ENCODE measurements around the gene C1QB.

The C1QB gene

GRCh38 chr1:22652881-22653316, at the start of gene C1QB:
Gene C1QB (plus strand): TSS chr1:22653236. CDS start chr1:22659463, 6,227 bp downstream.
- no peak for DNase-seq

GRCh38 chr1:22606161-22606560, 46.9 kb upstream of the C1QB start:
- no peak for DNase-seq

- DNase-seq: no peak
Observed at GRCh38 chr1:22607154-22607553, 45.9 kb upstream of the C1QB start.

- DNase-seq: no peak
Observed at GRCh38 chr1:22608361-22608760, 44.7 kb upstream of the C1QB start.

GRCh38 chr1:22609291-22609690, 43.7 kb upstream of the C1QB start:
- no peak for DNase-seq

GRCh38 chr1:22611530-22611947, 41.5 kb upstream of the C1QB start:
- no peak for DNase-seq

GRCh38 chr1:22612671-22613571, 40.1 kb upstream of the C1QB start:
- DNase-seq: no peak

GRCh38 chr1:22613572-22613918, 39.5 kb upstream of the C1QB start:
- DNase-seq: no peak

- DNase-seq: no peak
Observed at GRCh38 chr1:22613951-22614350, 39.1 kb upstream of the C1QB start.

- no peak for DNase-seq
Observed at GRCh38 chr1:22615886-22616285, 37.1 kb upstream of the C1QB start.

GRCh38 chr1:22616571-22616970, 36.5 kb upstream of the C1QB start:
- no peak for DNase-seq

- DNase-seq: no peak
Observed at GRCh38 chr1:22618056-22618455, 35.0 kb upstream of the C1QB start.

GRCh38 chr1:22619252-22619651, 33.8 kb upstream of the C1QB start:
- no peak for DNase-seq

- no peak for DNase-seq
Observed at GRCh38 chr1:22619798-22620197, 33.2 kb upstream of the C1QB start.

- DNase-seq: no peak
Observed at GRCh38 chr1:22621761-22622160, 31.3 kb upstream of the C1QB start.

GRCh38 chr1:22625262-22625925, 27.6 kb upstream of the C1QB start:
- DNase-seq: no peak

- DNase-seq: no peak
Observed at GRCh38 chr1:22626237-22627157, 26.5 kb upstream of the C1QB start.

GRCh38 chr1:22627331-22627730, 25.7 kb upstream of the C1QB start:
- no peak for DNase-seq

- DNase-seq: no peak
Observed at GRCh38 chr1:22628698-22629444, 24.2 kb upstream of the C1QB start.

- no peak for DNase-seq
Observed at GRCh38 chr1:22629886-22630285, 23.1 kb upstream of the C1QB start.

- DNase-seq: no peak
Observed at GRCh38 chr1:22633697-22634463, 19.2 kb upstream of the C1QB start.

- no peak for DNase-seq
Observed at GRCh38 chr1:22635436-22635835, 17.6 kb upstream of the C1QB start.

All from NCI-H446 treated with DMSO at 0.1 percent for 48 hours (cell line).